ENCODE results near the gene FOXD1.

GRCh38 chr5:73469878-73470277 is 21.3 kb upstream of the FOXD1 start:
- TF ChIP-seq CTCF (optimal IDR thresholded peaks at IDR 0.05 in 1 of 3, IDR thresholded peaks at IDR 0.05 in 1 of 3, conservative IDR thresholded peaks at IDR 0.05 in 1 of 3; ENCODE audit: extremely low read depth in 1 of 3, insufficient read depth in 2 of 3, low read length in 3 of 3) = no peak
- TF ChIP-seq EZH2 (IDR thresholded peaks at IDR 0.05; ENCODE audit: low read length) = no peak

Data from keratinocyte (primary cell).